Vagina (tissue), 2 donors: ENCODE measurements around the gene LEKR1.

ENCODE experiments used
- POLR2AphosphoS5 ChIP-seq, 2 donors: sonication (generic); formaldehyde crosslinking; IDR thresholded peaks; one replicate each; pipeline ENCODE4 v1.9.0; 2017; ENCODE audit warnings: antibody characterized with exemption in 2 of 2, mild to moderate bottlenecking in 2 of 2, low read depth in 1 of 2; ENCODE audit not compliant: insufficient read depth in 1 of 2
- TF ChIP-seq, protein P1 (sequence below), 3 experiments: fragments of 450-650 bp in 2 of 3; fragments of 200-600 bp in 1 of 3; sonication (generic) in 1 of 3; IDR thresholded peaks; one replicate each; pipeline ENCODE4 v1.5.1; 2017 to 2019; ENCODE audit warnings: antibody characterized with exemption in 3 of 3, mild to moderate bottlenecking in 2 of 3, moderate library complexity in 2 of 3

DNA sequence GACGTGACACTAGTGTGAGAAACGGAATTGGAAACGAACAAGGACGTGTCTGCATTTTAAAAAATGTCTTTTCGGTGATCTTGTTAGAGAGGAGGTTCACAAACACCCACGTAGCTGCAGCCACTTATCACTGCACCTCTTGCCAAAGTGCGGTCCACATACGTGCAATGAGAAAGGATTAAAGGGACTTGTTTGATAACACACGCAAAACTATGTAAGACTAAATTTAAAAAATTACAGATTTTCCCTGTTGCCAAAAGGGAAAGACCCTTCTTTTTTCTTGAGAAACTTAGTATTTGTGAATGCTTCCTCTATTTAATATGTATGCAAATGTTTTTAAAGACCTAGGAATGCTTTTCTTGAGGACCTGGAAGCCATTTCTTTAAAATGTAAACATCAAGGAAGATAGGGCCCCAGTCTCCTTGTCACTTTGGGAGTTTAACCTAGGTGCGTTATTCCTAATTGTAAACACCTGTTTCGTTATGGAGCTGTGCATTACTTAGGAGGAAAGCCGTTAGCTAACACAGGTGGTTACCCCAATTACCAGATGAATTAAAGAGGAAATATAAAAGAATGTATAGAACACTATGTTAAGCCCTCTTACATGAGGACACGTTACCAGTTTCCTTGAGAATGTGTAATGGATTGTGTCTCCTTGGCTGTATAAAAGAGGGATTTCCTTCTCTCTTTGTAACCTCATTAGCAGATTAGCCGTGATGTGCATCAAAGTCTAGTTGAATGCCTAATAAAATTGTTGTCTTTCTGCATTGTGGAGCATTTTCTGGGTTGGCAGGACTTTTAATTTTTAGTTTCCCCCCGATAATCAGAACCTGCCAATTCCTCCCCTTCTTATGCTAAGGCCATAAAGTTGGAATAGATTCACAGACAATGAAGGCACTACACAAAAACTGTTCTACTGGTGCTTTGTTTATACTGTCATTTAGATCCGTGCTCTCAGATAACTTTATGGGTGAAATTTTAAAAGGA lies 1.0 kb downstream of the LEKR1 start:
- no peak for TF ChIP-seq POLR2AphosphoS5 (IDR thresholded peaks at IDR 0.05; ENCODE audit: insufficient read depth in 1 of 2, low read depth in 1 of 2)
- TF ChIP-seq, protein P1, sequence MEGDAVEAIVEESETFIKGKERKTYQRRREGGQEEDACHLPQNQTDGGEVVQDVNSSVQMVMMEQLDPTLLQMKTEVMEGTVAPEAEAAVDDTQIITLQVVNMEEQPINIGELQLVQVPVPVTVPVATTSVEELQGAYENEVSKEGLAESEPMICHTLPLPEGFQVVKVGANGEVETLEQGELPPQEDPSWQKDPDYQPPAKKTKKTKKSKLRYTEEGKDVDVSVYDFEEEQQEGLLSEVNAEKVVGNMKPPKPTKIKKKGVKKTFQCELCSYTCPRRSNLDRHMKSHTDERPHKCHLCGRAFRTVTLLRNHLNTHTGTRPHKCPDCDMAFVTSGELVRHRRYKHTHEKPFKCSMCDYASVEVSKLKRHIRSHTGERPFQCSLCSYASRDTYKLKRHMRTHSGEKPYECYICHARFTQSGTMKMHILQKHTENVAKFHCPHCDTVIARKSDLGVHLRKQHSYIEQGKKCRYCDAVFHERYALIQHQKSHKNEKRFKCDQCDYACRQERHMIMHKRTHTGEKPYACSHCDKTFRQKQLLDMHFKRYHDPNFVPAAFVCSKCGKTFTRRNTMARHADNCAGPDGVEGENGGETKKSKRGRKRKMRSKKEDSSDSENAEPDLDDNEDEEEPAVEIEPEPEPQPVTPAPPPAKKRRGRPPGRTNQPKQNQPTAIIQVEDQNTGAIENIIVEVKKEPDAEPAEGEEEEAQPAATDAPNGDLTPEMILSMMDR (IDR thresholded peaks at IDR 0.05), result no peak
